ENCODE results near the gene GSDME.

DNA sequence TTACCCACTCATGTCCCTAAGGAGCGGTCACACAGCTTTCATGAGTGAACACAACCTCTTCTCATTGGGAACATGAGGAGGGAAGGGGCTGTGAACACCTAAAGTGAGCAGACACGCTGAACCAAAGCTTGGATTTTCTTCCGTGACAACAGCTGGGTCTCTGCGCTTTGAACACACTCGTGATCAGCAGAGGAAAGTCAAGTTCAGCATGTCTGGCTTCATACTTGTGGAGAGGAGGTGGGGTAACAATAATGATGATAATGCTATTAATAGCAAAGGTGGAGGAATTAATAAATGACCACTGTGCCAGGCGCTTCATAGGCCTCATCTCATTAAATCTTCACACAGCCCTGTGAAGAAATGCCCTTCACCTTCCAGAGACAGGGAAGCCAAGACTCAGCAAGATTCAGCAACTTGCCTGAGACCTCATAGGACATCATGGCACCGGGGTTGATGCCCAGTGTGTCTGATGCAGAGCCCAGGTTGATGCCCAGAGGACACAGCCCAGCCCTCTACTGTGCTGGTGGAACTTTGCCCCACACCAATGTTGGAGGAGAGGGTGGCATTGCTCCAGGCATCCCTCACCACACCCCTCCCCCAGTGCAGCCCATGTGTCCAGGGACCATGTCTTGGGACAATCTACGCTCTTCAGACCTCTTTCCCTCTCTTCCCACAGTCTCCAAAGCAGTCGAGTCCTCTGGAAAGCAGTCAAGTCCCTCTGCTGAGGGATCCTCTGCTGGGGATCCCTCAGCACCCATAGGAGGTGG is 40.6 kb downstream of the GSDME start:
- TF ChIP-seq, protein P1, sequence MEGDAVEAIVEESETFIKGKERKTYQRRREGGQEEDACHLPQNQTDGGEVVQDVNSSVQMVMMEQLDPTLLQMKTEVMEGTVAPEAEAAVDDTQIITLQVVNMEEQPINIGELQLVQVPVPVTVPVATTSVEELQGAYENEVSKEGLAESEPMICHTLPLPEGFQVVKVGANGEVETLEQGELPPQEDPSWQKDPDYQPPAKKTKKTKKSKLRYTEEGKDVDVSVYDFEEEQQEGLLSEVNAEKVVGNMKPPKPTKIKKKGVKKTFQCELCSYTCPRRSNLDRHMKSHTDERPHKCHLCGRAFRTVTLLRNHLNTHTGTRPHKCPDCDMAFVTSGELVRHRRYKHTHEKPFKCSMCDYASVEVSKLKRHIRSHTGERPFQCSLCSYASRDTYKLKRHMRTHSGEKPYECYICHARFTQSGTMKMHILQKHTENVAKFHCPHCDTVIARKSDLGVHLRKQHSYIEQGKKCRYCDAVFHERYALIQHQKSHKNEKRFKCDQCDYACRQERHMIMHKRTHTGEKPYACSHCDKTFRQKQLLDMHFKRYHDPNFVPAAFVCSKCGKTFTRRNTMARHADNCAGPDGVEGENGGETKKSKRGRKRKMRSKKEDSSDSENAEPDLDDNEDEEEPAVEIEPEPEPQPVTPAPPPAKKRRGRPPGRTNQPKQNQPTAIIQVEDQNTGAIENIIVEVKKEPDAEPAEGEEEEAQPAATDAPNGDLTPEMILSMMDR (IDR thresholded peaks at IDR 0.05) = no peak
- TF ChIP-seq EP300 (IDR thresholded peaks at IDR 0.05) (no peak), POLR2A (IDR thresholded peaks at IDR 0.05) (no peak), POLR2AphosphoS5 (IDR thresholded peaks at IDR 0.05) (no peak)
